Measurements from ENCODE around the gene PTPRU.

DNA sequence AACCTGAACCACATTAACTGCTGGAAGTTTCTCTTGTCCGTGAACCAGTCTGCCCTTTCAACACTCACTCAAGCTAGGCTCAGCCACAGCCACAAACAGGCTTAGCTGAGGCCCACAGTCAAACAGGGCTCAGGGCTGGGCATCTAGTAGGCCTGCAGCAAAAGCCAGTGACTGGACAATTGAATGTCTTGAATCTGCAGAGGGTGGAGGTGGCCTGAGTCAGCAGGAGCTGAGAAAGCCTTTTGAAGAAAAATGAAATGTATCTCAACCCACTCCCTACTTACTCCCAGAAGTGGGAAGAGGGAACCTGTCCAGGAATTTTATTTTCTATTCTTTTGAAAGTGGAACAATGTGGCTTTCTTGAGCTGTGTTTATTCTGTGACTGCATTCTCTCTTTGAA, 95.4 kb downstream of the PTPRU start:
- TF ChIP-seq, protein P1, sequence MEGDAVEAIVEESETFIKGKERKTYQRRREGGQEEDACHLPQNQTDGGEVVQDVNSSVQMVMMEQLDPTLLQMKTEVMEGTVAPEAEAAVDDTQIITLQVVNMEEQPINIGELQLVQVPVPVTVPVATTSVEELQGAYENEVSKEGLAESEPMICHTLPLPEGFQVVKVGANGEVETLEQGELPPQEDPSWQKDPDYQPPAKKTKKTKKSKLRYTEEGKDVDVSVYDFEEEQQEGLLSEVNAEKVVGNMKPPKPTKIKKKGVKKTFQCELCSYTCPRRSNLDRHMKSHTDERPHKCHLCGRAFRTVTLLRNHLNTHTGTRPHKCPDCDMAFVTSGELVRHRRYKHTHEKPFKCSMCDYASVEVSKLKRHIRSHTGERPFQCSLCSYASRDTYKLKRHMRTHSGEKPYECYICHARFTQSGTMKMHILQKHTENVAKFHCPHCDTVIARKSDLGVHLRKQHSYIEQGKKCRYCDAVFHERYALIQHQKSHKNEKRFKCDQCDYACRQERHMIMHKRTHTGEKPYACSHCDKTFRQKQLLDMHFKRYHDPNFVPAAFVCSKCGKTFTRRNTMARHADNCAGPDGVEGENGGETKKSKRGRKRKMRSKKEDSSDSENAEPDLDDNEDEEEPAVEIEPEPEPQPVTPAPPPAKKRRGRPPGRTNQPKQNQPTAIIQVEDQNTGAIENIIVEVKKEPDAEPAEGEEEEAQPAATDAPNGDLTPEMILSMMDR (IDR thresholded peaks at IDR 0.05; ENCODE audit: low read depth, low read length) = no peak
- no peak for TF ChIP-seq POLR2A (IDR thresholded peaks at IDR 0.05; ENCODE audit: extremely low read depth, insufficient read length)
- TF ChIP-seq, protein P2, sequence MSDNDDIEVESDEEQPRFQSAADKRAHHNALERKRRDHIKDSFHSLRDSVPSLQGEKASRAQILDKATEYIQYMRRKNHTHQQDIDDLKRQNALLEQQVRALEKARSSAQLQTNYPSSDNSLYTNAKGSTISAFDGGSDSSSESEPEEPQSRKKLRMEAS (IDR thresholded peaks at IDR 0.05; ENCODE audit: low read depth, low read length) = no peak
